SH-SY5Y (cell line): ENCODE measurements around the gene LIAS.

Experiments
- GATA2 ChIP-seq: IDR thresholded peaks from 2 replicates; pipeline ENCODE4 v1.6.1; 2011; ENCODE audit warnings: mild to moderate bottlenecking, low read depth, low read length
- GATA3 ChIP-seq: IDR thresholded peaks from 2 replicates; pipeline ENCODE4 v1.6.1; 2011; ENCODE audit warnings: low read depth, mild to moderate bottlenecking, low read length, moderate library complexity

The LIAS gene

DNA sequence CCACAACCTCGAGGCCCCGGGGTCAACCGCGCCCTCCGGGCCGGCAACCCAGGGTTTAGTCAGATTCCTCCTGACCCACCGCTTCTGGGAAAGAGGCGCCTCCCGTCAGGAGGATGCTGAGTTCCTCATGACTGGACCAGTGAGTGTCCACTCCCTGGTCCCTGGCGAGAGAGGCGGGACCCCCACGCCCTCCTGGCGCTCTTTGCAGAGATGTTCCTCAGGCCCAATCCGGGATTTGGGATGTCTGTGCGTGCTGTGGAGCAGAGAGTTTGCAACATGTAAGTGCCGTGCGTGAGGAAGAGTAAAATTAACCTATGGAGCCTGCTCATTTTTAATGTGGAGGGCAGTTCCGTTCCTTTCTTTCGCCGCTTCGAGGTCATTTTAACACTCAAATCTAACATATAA lies 69.2 kb downstream of the LIAS start:
- TF ChIP-seq GATA2 (no peak), GATA3 (no peak)
